ENCODE results near the gene CARMIL1. TPM values are rescaled to one million over a fixed set of nuclear protein-coding genes. Genes with fewer than 3 reads are reported as not detected.

CARMIL1 gene
- total and polyA plus RNA-seq, 10 of the 15 experiments (the other 5 are each of a cell fraction or from before 2014, with no cell fraction given), result 6.4 to 18.1 (median 10.3) TPM

DNA sequence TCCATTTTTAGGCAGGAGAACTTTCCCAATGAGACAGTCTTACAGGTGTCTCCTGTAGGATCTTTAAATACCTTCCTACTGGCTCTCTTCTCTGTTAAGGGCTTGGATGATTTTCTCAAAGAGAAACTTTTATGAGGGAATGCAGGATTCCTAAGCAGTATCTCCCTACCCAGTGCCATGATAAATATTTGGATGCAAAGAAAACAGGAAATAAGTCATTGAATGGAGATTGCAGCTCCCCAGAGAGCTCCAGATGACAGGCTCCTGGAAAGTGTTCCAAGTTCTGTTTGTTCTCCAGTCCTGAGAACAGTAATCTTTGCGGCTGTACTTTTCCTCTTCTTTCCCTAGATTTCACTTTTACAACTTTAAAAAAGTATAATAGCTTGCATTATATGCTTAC is 370.4 kb downstream of the CARMIL1 start:
- no peak overlapping the region for H2AFZ ChIP-seq (ENCODE audit: control insufficient read depth, low read depth, low read length)
- 33% methylated on average over 1 of the region's 1 CpG for WGBS (ENCODE audit: insufficient coverage, insufficient replicate concordance, low lambda C conversion rate, missing lambda C conversion rate)
- no peak overlapping the region for H3K4me2 ChIP-seq (ENCODE audit: control insufficient read depth, insufficient read depth)
- H3K9ac ChIP-seq (ENCODE audit: control insufficient read depth, insufficient read depth, low read length), result no peak overlapping the region
- CTCF ChIA-PET, result no interaction called here
- no TSS peak for BruUV-seq (replicated peaks)
- no peaks in the 10 kb centered on the region; a peak in 1 of 4 replicates for H3K27me3 ChIP-seq (replicated peaks in 1 of 2; ENCODE audit: control insufficient read depth in 2 of 2, insufficient read depth in 2 of 2, low read length in 1 of 2)
- H3K36me3 ChIP-seq (ENCODE audit: control insufficient read depth in 2 of 2, insufficient read depth in 2 of 2, low read length in 1 of 2), result no peaks in the 10 kb centered on the region
- intact Hi-C loops (cut with micrococcal nuclease; ENCODE audit: unreplicated experiment), result no loop called here
- H3K9me3 ChIP-seq (replicated peaks; ENCODE audit: control insufficient read depth, insufficient read depth, low read length), result no peaks in the 10 kb centered on the region
- H3K79me2 ChIP-seq (ENCODE audit: control insufficient read depth, insufficient read depth, low read length), result no peaks in the 10 kb centered on the region
- H3K4me1 ChIP-seq (ENCODE audit: control insufficient read depth, insufficient read depth, low read length), result no peaks in the 10 kb centered on the region
- POLR2A ChIA-PET, result no interaction called here
- FAIRE-seq (no peak), DNase-seq (ENCODE audit: low read depth, low spot score) (no peak), ATAC-seq (no peak)
- TF ChIP-seq ZZZ3 (IDR thresholded peaks at IDR 0.05; ENCODE audit: control insufficient read depth, insufficient read length, low read depth) (no peak), SPI1 (IDR thresholded peaks at IDR 0.05; ENCODE audit: borderline replicate concordance, insufficient read depth, low read depth, low read length) (no peak), POLR2A (IDR thresholded peaks at IDR 0.05; ENCODE audit: low read depth, low read length) (no peak), EGR1 (IDR thresholded peaks at IDR 0.05; ENCODE audit: borderline replicate concordance in 1 of 2, low read depth in 2 of 2, low read length in 2 of 2) (no peak), SP1 (IDR thresholded peaks at IDR 0.05; ENCODE audit: low read depth, low read length) (no peak), MTA3 (IDR thresholded peaks at IDR 0.05; ENCODE audit: borderline replicate concordance, low read length) (no peak), SMC3 (IDR thresholded peaks at IDR 0.05; ENCODE audit: borderline replicate concordance, low read length) (no peak), ESRRA (IDR thresholded peaks at IDR 0.05; ENCODE audit: low read length) (no peak), MEF2A (IDR thresholded peaks at IDR 0.05; ENCODE audit: insufficient read depth, low read depth, low read length) (no peak), ZNF217 (IDR thresholded peaks at IDR 0.05) (no peak), CREM (IDR thresholded peaks at IDR 0.05; ENCODE audit: low read depth) (no peak), MTA2 (IDR thresholded peaks at IDR 0.05; ENCODE audit: low read depth) (no peak), POU2F2 (IDR thresholded peaks at IDR 0.05; ENCODE audit: borderline replicate concordance, low read depth, low read length) (no peak), TARDBP (IDR thresholded peaks at IDR 0.05; ENCODE audit: borderline replicate concordance) (no peak), DPF2 (IDR thresholded peaks at IDR 0.05) (no peak)
- TF ChIP-seq, protein P1, sequence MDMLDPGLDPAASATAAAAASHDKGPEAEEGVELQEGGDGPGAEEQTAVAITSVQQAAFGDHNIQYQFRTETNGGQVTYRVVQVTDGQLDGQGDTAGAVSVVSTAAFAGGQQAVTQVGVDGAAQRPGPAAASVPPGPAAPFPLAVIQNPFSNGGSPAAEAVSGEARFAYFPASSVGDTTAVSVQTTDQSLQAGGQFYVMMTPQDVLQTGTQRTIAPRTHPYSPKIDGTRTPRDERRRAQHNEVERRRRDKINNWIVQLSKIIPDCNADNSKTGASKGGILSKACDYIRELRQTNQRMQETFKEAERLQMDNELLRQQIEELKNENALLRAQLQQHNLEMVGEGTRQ (IDR thresholded peaks at IDR 0.05; ENCODE audit: borderline replicate concordance, low read depth, low read length), result no peak
- TF ChIP-seq, protein P2, sequence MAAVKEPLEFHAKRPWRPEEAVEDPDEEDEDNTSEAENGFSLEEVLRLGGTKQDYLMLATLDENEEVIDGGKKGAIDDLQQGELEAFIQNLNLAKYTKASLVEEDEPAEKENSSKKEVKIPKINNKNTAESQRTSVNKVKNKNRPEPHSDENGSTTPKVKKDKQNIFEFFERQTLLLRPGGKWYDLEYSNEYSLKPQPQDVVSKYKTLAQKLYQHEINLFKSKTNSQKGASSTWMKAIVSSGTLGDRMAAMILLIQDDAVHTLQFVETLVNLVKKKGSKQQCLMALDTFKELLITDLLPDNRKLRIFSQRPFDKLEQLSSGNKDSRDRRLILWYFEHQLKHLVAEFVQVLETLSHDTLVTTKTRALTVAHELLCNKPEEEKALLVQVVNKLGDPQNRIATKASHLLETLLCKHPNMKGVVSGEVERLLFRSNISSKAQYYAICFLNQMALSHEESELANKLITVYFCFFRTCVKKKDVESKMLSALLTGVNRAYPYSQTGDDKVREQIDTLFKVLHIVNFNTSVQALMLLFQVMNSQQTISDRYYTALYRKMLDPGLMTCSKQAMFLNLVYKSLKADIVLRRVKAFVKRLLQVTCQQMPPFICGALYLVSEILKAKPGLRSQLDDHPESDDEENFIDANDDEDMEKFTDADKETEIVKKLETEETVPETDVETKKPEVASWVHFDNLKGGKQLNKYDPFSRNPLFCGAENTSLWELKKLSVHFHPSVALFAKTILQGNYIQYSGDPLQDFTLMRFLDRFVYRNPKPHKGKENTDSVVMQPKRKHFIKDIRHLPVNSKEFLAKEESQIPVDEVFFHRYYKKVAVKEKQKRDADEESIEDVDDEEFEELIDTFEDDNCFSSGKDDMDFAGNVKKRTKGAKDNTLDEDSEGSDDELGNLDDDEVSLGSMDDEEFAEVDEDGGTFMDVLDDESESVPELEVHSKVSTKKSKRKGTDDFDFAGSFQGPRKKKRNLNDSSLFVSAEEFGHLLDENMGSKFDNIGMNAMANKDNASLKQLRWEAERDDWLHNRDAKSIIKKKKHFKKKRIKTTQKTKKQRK (IDR thresholded peaks at IDR 0.05; ENCODE audit: low read depth, low read length), result no peak
- TF ChIP-seq, protein P3, sequence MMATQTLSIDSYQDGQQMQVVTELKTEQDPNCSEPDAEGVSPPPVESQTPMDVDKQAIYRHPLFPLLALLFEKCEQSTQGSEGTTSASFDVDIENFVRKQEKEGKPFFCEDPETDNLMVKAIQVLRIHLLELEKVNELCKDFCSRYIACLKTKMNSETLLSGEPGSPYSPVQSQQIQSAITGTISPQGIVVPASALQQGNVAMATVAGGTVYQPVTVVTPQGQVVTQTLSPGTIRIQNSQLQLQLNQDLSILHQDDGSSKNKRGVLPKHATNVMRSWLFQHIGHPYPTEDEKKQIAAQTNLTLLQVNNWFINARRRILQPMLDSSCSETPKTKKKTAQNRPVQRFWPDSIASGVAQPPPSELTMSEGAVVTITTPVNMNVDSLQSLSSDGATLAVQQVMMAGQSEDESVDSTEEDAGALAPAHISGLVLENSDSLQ (IDR thresholded peaks at IDR 0.05), result no peak
- H3K4me3 ChIP-seq, result no peak overlapping the region
- no peaks in the 10 kb centered on the region for H4K20me1 ChIP-seq (ENCODE audit: control insufficient read depth, insufficient read depth)
- SMC1A ChIA-PET (ENCODE audit: uncharacterized antibody, unreplicated experiment), result interaction anchor here (1.0 to 2.5 kb wide), 2 partner anchors 69 to 426 kb away, joined by 3 to 6 read pairs; no protein-coding TSS in a partner anchor
- RAD21 ChIA-PET (ENCODE audit: unreplicated experiment), result no interaction called here
- H3K27ac ChIP-seq (ENCODE audit: control insufficient read depth, insufficient read depth), result no peak overlapping the region
- in situ Hi-C loops (cut with MboI), result no loop called here
